Measurements from ENCODE around the gene DAPK1.

DAPK1 gene

GRCh38 chr9:87695523-87695922 is 197.9 kb downstream of the DAPK1 start:
- peaks cover 0 to 4% (median 2%) of the 10 kb centered on the region in 3 donors for H3K9me3 ChIP-seq
- no peak for TF ChIP-seq CTCF (IDR thresholded peaks at IDR 0.05)
- H3K27ac ChIP-seq = no peak overlapping the region
- no peak overlapping the region for H3K4me3 ChIP-seq
- peaks cover 0 to 20% (median 0%) of the 10 kb centered on the region in 3 donors for H3K36me3 ChIP-seq
- no peaks in the 10 kb centered on the region for H3K27me3 ChIP-seq
- no peaks in the 10 kb centered on the region for H3K4me1 ChIP-seq
- intact Hi-C loops (cut with DNase I; ENCODE audit: low total_unique reads) = loop anchor here (10.0 kb wide), 1 partner anchor 49 kb away; no protein-coding TSS in a partner anchor
- no peak for DNase-seq

- DNase-seq = no peak
- H3K4me3 ChIP-seq = no peak overlapping the region
- intact Hi-C loops (cut with DNase I; ENCODE audit: low total_unique reads) = loop anchor here (10.0 kb wide), 1 partner anchor 48 kb away; no protein-coding TSS in a partner anchor
- peaks cover 0 to 4% (median 2%) of the 10 kb centered on the region in 3 donors for H3K9me3 ChIP-seq
- no peaks in the 10 kb centered on the region for H3K4me1 ChIP-seq
- H3K36me3 ChIP-seq = peaks cover 0 to 20% (median 0%) of the 10 kb centered on the region in 3 donors
- H3K27me3 ChIP-seq = no peaks in the 10 kb centered on the region
- TF ChIP-seq CTCF (IDR thresholded peaks at IDR 0.05) = no peak
- no peak overlapping the region for H3K27ac ChIP-seq
Observed at GRCh38 chr9:87696641-87697040, 199.0 kb downstream of the DAPK1 start.

GRCh38 chr9:87698069-87698809 is 200.6 kb downstream of the DAPK1 start:
- peaks cover 0 to 4% (median 0%) of the 10 kb centered on the region in 3 donors for H3K9me3 ChIP-seq
- no peak overlapping the region for H3K27ac ChIP-seq
- no peak for DNase-seq
- H3K36me3 ChIP-seq = peaks cover 0 to 20% (median 0%) of the 10 kb centered on the region in 3 donors
- H3K27me3 ChIP-seq = no peaks in the 10 kb centered on the region
- intact Hi-C loops (cut with DNase I; ENCODE audit: low total_unique reads) = loop anchor here (10.0 kb wide), 1 partner anchor 47 kb away; no protein-coding TSS in a partner anchor
- no peak for TF ChIP-seq CTCF (IDR thresholded peaks at IDR 0.05)
- no peak overlapping the region for H3K4me3 ChIP-seq
- no peaks in the 10 kb centered on the region for H3K4me1 ChIP-seq

GRCh38 chr9:87699835-87700234 is 202.2 kb downstream of the DAPK1 start:
- Histone ChIP-seq H3K36me3 (peaks cover 0 to 20% (median 0%) of the 10 kb centered on the region in 3 donors), H3K9me3 (no peaks in the 10 kb centered on the region), H3K27me3 (no peaks in the 10 kb centered on the region), H3K4me1 (no peaks in the 10 kb centered on the region), H3K4me3 (no peak overlapping the region), H3K27ac (no peak overlapping the region)
- intact Hi-C loops (cut with DNase I; ENCODE audit: low total_unique reads) = loop anchor here (10.0 kb wide), 1 partner anchor 45 kb away; no protein-coding TSS in a partner anchor
- no peak for TF ChIP-seq CTCF (IDR thresholded peaks at IDR 0.05)
- no peak for DNase-seq

- Histone ChIP-seq H3K27me3 (no peaks in the 10 kb centered on the region), H3K27ac (no peak overlapping the region), H3K9me3 (no peaks in the 10 kb centered on the region), H3K36me3 (peaks cover 0 to 27% (median 0%) of the 10 kb centered on the region in 3 donors), H3K4me3 (no peak overlapping the region), H3K4me1 (no peaks in the 10 kb centered on the region)
- no peak for TF ChIP-seq CTCF (IDR thresholded peaks at IDR 0.05)
- intact Hi-C loops (cut with DNase I; ENCODE audit: low total_unique reads) = no loop called here
- DNase-seq = no peak
Observed at GRCh38 chr9:87701491-87701890, 203.8 kb downstream of the DAPK1 start.

Measured in tibial artery (tissue), 4 donors.